ENCODE measurements around the gene CHURC1.

GRCh38 chr14:64951291-64951690 lies 37.0 kb downstream of the CHURC1 start:
- TF ChIP-seq CTCF (IDR thresholded peaks at IDR 0.05) (no peak), ZFX (IDR thresholded peaks at IDR 0.05; ENCODE audit: borderline replicate concordance) (no peak)
